ENCODE measurements around the gene SERINC3.

DNA sequence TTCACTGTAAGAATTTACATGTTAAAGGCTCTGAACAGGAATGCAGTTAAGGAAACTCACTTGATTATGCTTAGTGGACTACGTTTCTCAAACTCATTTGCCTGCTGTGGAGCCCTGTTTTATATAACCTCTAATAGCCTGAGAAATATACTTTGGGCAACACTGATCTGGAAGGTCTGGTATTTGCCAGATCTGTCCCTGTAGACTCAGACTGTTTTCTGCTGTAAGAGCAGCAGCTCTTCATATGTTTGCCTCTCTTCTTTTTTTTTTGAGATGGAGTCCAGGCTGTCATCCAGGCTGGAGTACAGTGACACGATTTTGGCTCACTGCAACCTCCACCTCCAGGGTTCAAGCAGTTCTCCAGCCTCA, 36.1 kb downstream of the SERINC3 start:
- TF ChIP-seq POLR2AphosphoS5 (IDR thresholded peaks at IDR 0.05; ENCODE audit: insufficient read depth, low read depth, low read length) = no peak
- TF ChIP-seq POLR2A (IDR thresholded peaks at IDR 0.05; ENCODE audit: low read depth, low read length) = no peak
- TF ChIP-seq, protein P1, sequence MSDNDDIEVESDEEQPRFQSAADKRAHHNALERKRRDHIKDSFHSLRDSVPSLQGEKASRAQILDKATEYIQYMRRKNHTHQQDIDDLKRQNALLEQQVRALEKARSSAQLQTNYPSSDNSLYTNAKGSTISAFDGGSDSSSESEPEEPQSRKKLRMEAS (IDR thresholded peaks at IDR 0.05; ENCODE audit: insufficient read depth, insufficient read length) = no peak
- TF ChIP-seq, protein P2, sequence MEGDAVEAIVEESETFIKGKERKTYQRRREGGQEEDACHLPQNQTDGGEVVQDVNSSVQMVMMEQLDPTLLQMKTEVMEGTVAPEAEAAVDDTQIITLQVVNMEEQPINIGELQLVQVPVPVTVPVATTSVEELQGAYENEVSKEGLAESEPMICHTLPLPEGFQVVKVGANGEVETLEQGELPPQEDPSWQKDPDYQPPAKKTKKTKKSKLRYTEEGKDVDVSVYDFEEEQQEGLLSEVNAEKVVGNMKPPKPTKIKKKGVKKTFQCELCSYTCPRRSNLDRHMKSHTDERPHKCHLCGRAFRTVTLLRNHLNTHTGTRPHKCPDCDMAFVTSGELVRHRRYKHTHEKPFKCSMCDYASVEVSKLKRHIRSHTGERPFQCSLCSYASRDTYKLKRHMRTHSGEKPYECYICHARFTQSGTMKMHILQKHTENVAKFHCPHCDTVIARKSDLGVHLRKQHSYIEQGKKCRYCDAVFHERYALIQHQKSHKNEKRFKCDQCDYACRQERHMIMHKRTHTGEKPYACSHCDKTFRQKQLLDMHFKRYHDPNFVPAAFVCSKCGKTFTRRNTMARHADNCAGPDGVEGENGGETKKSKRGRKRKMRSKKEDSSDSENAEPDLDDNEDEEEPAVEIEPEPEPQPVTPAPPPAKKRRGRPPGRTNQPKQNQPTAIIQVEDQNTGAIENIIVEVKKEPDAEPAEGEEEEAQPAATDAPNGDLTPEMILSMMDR (IDR thresholded peaks at IDR 0.05; ENCODE audit: extremely low read depth in 1 of 2, insufficient read depth in 1 of 2, low read depth in 1 of 2, low read length in 2 of 2) = no peak
- no peak for TF ChIP-seq EZH2 (IDR thresholded peaks at IDR 0.05; ENCODE audit: borderline replicate concordance, low read depth, low read length, severe bottlenecking)
- TF ChIP-seq GATA2 (IDR thresholded peaks at IDR 0.05; ENCODE audit: insufficient read depth, insufficient read length, low read depth, low read length) = no peak
- TF ChIP-seq MYC (IDR thresholded peaks at IDR 0.05; ENCODE audit: low read depth, low read length) = no peak
- no peak for TF ChIP-seq FOS (IDR thresholded peaks at IDR 0.05; ENCODE audit: borderline replicate concordance, insufficient read depth, low read length)
- TF ChIP-seq JUN (IDR thresholded peaks at IDR 0.05; ENCODE audit: borderline replicate concordance, insufficient read depth, insufficient read length, low read depth) = no peak

Measured in endothelial cell of umbilical vein (primary cell).